Activated T-helper 2 cell treated with anti-CD3 and anti-CD28 coated beads, Interferon-gamma antibody, Interleukin-2, Interleukin-4, amounts not matched to agents 10 μg/mL and 5 μg/mL and 100 μg/mL, durations not matched to agents 14 hours and 24 hours and 36 hours (primary cell): ENCODE data around the gene PTPRN2. TPM values are rescaled to one million over a fixed set of nuclear protein-coding genes. Genes with fewer than 3 reads are reported as not detected.

Experiments
- DNase-seq: peaks from one replicate; pipeline ENCODE4 v3.0.0; 2021; ENCODE audit warnings: low spot score
- H3K27ac Mint-ChIP-seq: one replicate; pipeline ENCODE4 v1.8.0; 2021; ENCODE audit warnings: mixed read lengths
- H3K27me3 Mint-ChIP-seq: one replicate; pipeline ENCODE4 v1.8.0; 2021; ENCODE audit warnings: low read depth, mixed read lengths
- H3K36me3 Mint-ChIP-seq: one replicate; pipeline ENCODE4 v1.8.0; 2021; ENCODE audit warnings: low read depth, mixed read lengths
- H3K4me1 Mint-ChIP-seq: one replicate; pipeline ENCODE4 v1.8.0; 2021; ENCODE audit warnings: low read depth, mixed read lengths
- H3K4me3 Mint-ChIP-seq: one replicate; pipeline ENCODE4 v1.8.0; 2021; ENCODE audit warnings: low read depth, mild to moderate bottlenecking, moderate library complexity, mixed read lengths
- H3K9me3 Mint-ChIP-seq: one replicate; pipeline ENCODE4 v1.8.0; 2021; ENCODE audit warnings: mixed read lengths
- intact Hi-C: fragments of 100-400 bp; cut with micrococcal nuclease; formaldehyde crosslinking; loops from one replicate; pipeline ENCODE4 v1.15.1; 2023
- total RNA-seq: library from RNA; stranded (reverse); gene quantifications from 2 replicates; pipeline ENCODE4 v1.2.3, GENCODE V29; 2022

The PTPRN2 gene
- total RNA-seq, 1 donor from 2014 or later: 1.3 TPM

GRCh38 chr7:157662110-157662791 is 925.4 kb downstream of the PTPRN2 start:
- no peaks in the 10 kb centered on the region for H3K36me3 Mint-ChIP-seq
- no peak for DNase-seq
- H3K4me1 Mint-ChIP-seq: peaks cover 8% of the 10 kb centered on the region
- H3K4me3 Mint-ChIP-seq: no peak overlapping the region
- intact Hi-C loops: no loop called here
- H3K27ac Mint-ChIP-seq: no peak overlapping the region
- no peaks in the 10 kb centered on the region for H3K27me3 Mint-ChIP-seq
- H3K9me3 Mint-ChIP-seq: no peaks in the 10 kb centered on the region

- H3K36me3 Mint-ChIP-seq: no peaks in the 10 kb centered on the region
- H3K4me3 Mint-ChIP-seq: no peak overlapping the region
- no peaks in the 10 kb centered on the region for H3K27me3 Mint-ChIP-seq
- intact Hi-C loops: no loop called here
- no peak overlapping the region for H3K27ac Mint-ChIP-seq
- H3K9me3 Mint-ChIP-seq: no peaks in the 10 kb centered on the region
- H3K4me1 Mint-ChIP-seq: peaks cover 8% of the 10 kb centered on the region
- no peak for DNase-seq
These were observed 926.0 kb downstream of the PTPRN2 start for GRCh38 chr7:157661611-157661975.

DNA sequence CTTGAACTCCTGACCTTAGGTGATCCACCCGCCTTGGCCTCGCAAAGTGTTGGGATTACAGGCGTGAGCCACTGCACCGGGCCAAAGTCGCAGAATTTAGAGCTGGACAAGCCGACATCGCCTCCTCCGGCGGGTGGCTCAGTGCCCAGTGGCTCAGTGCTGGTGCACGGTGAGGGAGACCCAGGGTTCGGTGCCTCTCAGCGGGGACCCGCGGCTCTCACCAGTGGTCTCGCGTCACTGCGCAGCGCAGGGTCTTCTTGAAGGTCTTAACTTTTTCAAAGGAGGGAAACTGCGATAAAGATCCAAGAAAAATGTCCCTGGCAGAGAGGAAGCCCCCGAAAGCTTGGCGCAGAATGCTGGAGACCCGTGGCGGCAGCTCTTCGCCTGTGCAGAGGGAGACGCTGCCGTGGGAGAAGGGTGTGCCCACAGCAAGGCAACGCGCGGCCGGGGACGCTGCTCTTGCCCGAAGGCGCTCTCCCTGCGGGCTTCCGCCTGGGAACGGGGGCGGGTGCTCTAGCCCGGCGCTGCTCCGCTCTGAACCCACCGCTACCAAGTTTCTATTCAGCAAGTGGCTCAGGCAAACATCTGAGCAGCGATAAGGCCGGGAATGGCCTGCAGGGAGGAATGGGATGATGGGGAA is 926.5 kb downstream of the PTPRN2 start:
- H3K36me3 Mint-ChIP-seq: no peaks in the 10 kb centered on the region
- no peaks in the 10 kb centered on the region for H3K9me3 Mint-ChIP-seq
- no peaks in the 10 kb centered on the region for H3K27me3 Mint-ChIP-seq
- no peak for DNase-seq
- H3K27ac Mint-ChIP-seq: no peak overlapping the region
- peaks cover 8% of the 10 kb centered on the region for H3K4me1 Mint-ChIP-seq
- no peak overlapping the region for H3K4me3 Mint-ChIP-seq
- intact Hi-C loops: no loop called here

- no peaks in the 10 kb centered on the region for H3K27me3 Mint-ChIP-seq
- intact Hi-C loops: no loop called here
- no peaks in the 10 kb centered on the region for H3K9me3 Mint-ChIP-seq
- H3K27ac Mint-ChIP-seq: no peak overlapping the region
- no peaks in the 10 kb centered on the region for H3K36me3 Mint-ChIP-seq
- peaks cover 8% of the 10 kb centered on the region for H3K4me1 Mint-ChIP-seq
- DNase-seq: no peak
- H3K4me3 Mint-ChIP-seq: no peak overlapping the region
These were observed 928.7 kb downstream of the PTPRN2 start for GRCh38 chr7:157658851-157659412.

- no peaks in the 10 kb centered on the region for H3K36me3 Mint-ChIP-seq
- H3K27ac Mint-ChIP-seq: no peak overlapping the region
- H3K4me1 Mint-ChIP-seq: peaks cover 8% of the 10 kb centered on the region
- H3K4me3 Mint-ChIP-seq: no peak overlapping the region
- H3K27me3 Mint-ChIP-seq: no peaks in the 10 kb centered on the region
- intact Hi-C loops: no loop called here
- no peak for DNase-seq
- no peaks in the 10 kb centered on the region for H3K9me3 Mint-ChIP-seq
These were observed 929.6 kb downstream of the PTPRN2 start for GRCh38 chr7:157657741-157658740.

GRCh38 chr7:157656195-157656769 is 931.3 kb downstream of the PTPRN2 start:
- no peak overlapping the region for H3K27ac Mint-ChIP-seq
- peaks cover 8% of the 10 kb centered on the region for H3K4me1 Mint-ChIP-seq
- H3K27me3 Mint-ChIP-seq: no peaks in the 10 kb centered on the region

GRCh38 chr7:157654350-157654749 is 933.3 kb downstream of the PTPRN2 start:
- no peaks in the 10 kb centered on the region for H3K4me1 Mint-ChIP-seq
- H3K36me3 Mint-ChIP-seq: no peaks in the 10 kb centered on the region
- no peak for DNase-seq
- H3K27me3 Mint-ChIP-seq: no peaks in the 10 kb centered on the region
- no peaks in the 10 kb centered on the region for H3K9me3 Mint-ChIP-seq
- H3K27ac Mint-ChIP-seq: no peak overlapping the region
- no peak overlapping the region for H3K4me3 Mint-ChIP-seq
- intact Hi-C loops: no loop called here

More at GRCh38 chr7:157656195-157656769, 931.3 kb downstream of the PTPRN2 start:
- intact Hi-C loops: no loop called here
- no peak for DNase-seq
- Mint-ChIP-seq H3K9me3 (no peaks in the 10 kb centered on the region), H3K4me3 (no peak overlapping the region), H3K36me3 (no peaks in the 10 kb centered on the region)

DNA sequence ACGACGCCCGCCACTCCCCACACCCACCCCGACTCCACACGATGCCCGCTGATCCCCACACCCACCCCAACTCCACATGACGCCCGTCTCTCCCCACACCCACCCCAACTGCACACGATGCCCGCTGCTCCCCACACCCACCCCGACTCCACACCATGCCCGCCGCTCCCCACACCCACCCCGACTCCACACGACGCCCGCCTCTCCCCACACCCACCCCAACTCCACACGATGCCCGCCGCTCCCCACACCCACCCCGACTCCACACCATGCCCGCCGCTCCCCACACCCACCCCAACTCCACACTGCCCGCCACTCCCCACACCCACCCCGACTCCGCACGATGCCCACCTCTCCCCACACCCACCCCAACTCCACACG is 933.8 kb downstream of the PTPRN2 start:
- Mint-ChIP-seq H3K27ac (no peak overlapping the region), H3K4me1 (no peaks in the 10 kb centered on the region), H3K36me3 (no peaks in the 10 kb centered on the region), H3K27me3 (no peaks in the 10 kb centered on the region), H3K9me3 (no peaks in the 10 kb centered on the region), H3K4me3 (no peak overlapping the region)
- no peak for DNase-seq
- intact Hi-C loops: no loop called here

GRCh38 chr7:157652954-157653826 is 934.4 kb downstream of the PTPRN2 start:
- Mint-ChIP-seq H3K9me3 (no peaks in the 10 kb centered on the region), H3K27me3 (no peaks in the 10 kb centered on the region), H3K36me3 (no peaks in the 10 kb centered on the region), H3K4me1 (no peaks in the 10 kb centered on the region), H3K4me3 (no peak overlapping the region), H3K27ac (no peak overlapping the region)
- DNase-seq: no peak
- intact Hi-C loops: no loop called here

DNA sequence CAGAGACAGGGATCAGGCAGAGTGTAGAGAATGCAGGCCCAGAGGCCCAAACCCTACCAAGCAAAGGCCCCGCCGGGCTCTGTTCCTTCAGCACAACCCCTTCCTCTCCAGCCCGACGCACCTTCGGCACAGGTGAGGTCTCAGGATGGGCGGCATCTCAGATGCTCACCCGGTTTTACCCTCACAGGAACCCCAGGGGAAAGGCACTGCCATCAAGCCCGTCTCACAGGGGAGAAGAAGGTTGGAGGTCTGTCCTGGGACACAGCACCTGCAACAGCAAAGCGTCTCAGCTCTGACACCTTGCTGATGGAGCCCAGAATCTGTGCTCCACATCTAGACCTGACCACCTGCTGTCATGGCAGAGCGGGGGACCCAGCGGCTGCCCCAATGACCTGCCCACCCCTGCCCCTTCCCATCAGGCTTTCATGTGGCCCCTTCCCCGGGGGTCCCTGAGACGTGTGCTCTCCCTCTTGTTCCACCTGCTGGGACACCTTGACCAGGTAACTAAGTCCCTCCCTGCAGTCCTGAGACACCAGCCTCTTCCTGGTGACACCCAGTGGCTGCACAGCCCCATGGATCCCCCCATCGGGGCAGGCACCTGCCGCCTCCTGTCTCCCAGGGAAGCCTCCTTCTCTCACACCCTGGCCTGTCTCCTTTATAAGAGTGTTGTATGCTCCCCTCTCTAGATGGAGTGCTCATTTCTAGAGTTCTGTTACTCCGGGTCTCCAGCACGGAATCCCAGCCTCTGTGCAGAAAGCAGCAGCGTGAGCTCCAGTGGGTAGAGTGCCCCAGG is 935.3 kb downstream of the PTPRN2 start:
- H3K4me1 Mint-ChIP-seq: no peaks in the 10 kb centered on the region
- no peak overlapping the region for H3K4me3 Mint-ChIP-seq
- no peak overlapping the region for H3K27ac Mint-ChIP-seq
- intact Hi-C loops: no loop called here
- no peaks in the 10 kb centered on the region for H3K27me3 Mint-ChIP-seq
- H3K9me3 Mint-ChIP-seq: no peaks in the 10 kb centered on the region
- H3K36me3 Mint-ChIP-seq: no peaks in the 10 kb centered on the region
- DNase-seq: no peak

DNA sequence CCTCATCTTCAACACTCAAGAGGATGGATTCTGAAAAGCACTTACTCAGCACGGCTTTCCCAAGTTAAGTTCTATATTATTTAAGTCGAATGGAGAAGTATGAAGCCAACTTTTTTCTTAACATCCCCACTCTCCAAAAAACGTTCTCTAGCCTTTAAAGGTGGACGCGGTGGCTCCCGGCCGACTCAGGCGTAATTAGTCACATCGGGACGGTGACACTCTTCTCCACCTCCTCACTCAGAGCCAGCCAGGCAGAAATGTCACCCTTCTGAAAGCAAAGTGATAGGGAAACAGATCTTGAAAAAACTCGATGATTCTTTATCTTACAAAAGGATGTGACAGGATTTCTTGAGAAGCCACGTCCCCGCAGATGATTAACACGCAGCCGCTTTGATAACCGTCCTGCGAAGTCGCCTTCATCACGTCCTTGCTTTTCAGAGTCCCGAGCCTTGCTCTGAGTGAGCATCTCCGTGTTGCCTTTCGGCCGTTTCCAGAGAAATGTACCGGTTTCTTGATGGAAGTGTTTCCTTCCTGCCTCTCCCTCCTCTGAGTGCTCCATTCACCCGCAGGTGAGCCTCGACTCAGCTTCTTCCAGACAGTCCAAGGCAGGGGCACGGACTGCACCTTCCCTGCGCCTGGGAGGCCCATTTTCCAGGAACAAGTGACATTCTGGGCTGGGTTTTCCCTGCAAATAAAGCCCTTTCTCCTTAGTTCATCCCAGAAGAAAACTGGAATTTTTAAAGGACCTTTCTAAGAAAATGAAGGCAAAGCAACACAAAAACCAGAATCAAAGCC is 936.1 kb downstream of the PTPRN2 start:
- Mint-ChIP-seq H3K9me3 (no peaks in the 10 kb centered on the region), H3K36me3 (no peaks in the 10 kb centered on the region), H3K27me3 (no peaks in the 10 kb centered on the region), H3K4me3 (no peak overlapping the region), H3K4me1 (no peaks in the 10 kb centered on the region), H3K27ac (no peak overlapping the region)
- intact Hi-C loops: no loop called here
- DNase-seq: no peak
